Astrocyte of the cerebellum (primary cell): Measurements from ENCODE around the gene EPS8.
"Not testable (repeated sequence)": the region's sequence is repeated elsewhere in the genome, so short reads cannot be mapped to it uniquely, and the experiment has no call there.

ENCODE experiments used
- DNase-seq: peaks from one replicate; pipeline ENCODE4 v3.0.0-alpha.2; 2011; ENCODE audit warnings: low read depth
- H3K4me3 ChIP-seq: 2 replicates; pipeline ENCODE4 v1.5.1; 2011; ENCODE audit warnings: mild to moderate bottlenecking, low read depth, low read length, moderate library complexity
- CTCF ChIP-seq: IDR thresholded peaks from 2 replicates; pipeline ENCODE4 v1.5.1; 2012; ENCODE audit warnings: low read length, low read depth, moderate library complexity, mild to moderate bottlenecking; ENCODE audit errors: missing control alignments
- in situ Hi-C: cut with HindIII; loops from 2 replicates; pipeline ENCODE4 v1.10.0; 2017; ENCODE audit warnings: low sequenced_read_pairs

The EPS8 gene

GRCh38 chr12:15769586-15769985 lies 19.6 kb downstream of the EPS8 start:
- H3K4me3 ChIP-seq: no peak overlapping the region
- in situ Hi-C loops: no loop called here
- DNase-seq: no peak
- no peak for TF ChIP-seq CTCF

DNA sequence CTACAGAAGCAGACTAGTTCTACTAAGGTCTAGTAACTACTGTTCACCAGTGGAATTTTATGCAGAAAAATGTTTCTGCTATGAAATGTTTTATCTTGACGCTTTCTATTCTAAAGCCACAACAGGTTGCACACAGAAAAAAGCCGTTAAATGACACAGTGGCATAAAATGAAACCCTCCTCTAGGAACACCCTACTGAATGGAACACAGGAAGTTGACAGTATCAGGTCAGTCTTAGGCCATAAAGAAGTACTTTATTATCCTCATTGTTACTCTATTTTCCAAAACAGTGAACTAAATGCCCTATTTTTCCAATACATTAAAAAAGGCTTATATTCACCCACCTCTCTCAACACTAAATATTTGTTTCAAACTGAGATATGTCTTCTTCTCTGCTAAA lies 21.9 kb downstream of the EPS8 start:
- no peak overlapping the region for H3K4me3 ChIP-seq
- TF ChIP-seq CTCF: no peak
- DNase-seq: no peak
- in situ Hi-C loops: no loop called here

DNA sequence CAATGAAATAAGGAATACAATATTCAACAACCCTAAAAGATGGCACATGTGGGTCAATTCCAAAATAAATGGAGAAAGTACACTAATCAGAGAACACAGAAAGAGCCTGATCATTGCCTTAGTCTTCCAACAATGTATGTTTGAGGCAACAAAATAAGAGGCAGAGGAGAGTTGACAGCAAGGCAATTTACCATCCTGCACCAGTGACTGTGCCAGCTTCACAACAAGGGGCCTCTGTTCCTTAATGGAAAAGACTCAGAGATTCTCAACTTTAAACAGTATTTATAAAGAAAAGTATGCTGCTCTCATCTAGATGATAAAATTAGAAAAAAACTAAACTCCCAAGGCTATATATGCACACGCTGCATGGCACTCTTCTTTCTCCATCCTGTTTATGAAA lies 25.9 kb downstream of the EPS8 start:
- TF ChIP-seq CTCF: no peak
- no peak for DNase-seq
- H3K4me3 ChIP-seq: no peak overlapping the region
- in situ Hi-C loops: no loop called here

DNA sequence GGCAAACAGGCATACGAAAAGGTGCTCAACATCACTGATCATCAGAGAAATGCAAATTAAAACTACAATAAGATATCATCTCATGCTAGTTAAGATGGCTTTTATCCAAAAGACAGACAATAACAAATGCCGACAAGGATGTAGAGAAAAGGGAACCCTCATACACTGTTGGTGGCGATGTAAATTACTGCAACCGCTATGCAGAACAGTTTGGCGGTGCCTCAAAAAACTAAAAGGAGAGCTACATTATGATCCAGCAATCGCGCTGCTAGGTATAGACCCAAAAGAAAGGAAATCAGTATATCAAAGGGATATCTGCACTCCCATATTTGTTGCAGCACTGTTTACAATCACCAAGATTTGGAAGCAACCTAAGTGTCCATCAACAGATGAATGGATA lies 27.0 kb downstream of the EPS8 start:
- in situ Hi-C loops, DNase-seq, H3K4me3 ChIP-seq: not testable (repeated sequence)

DNA sequence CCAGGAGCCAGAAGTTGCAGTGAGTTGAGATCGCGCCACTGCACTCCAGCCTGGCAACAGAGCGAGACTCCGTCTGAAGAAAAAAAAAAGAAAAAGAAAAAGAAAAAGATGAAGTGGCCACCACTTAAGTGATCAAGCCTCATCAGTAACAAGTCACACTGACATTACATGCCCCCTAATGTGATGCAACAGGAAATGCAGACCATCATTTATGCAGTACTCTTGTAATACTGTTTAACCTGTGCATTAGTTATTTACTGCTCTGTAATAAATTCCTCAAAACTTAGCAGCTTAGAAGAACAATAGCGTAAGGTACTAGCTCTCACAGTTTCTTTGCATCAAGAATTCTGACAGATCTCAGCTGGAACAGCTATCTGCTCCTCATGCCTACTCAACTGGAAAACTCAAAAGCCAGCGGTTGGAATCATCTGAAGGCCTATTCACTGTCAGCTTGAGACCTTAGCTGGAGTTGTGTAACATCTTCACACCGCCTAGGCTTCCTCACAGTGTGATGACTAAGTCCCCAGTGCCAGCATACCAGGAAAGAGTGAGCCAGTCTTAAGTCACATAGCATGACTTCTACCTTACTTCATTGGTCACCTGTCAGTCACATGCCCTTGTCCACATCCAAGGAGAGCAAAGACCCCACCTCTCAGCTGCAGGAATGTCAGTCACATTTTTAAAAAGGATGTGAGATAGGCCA lies 31.5 kb downstream of the EPS8 start:
- no peak overlapping the region for H3K4me3 ChIP-seq
- in situ Hi-C loops: no loop called here
- no peak for DNase-seq
- no peak for TF ChIP-seq CTCF

DNA sequence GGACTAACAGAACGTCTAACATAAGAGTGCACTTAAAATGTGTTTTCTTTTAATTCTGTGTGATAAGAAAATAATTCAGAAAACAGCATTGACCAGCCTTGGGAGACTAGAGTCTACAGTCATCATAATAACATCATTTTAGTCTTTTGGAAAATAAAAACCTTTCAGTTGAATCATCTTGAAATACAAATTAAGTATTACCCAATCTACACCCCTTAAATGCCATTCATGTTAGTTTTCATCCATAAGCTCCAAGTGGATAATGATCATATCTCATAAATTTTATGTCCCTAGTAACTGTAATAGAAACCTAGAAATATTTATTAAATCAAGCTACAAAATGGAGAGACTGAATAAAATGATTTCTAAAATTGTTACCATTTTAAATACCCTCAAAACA lies 32.4 kb downstream of the EPS8 start:
- TF ChIP-seq CTCF: no peak
- no peak for DNase-seq
- in situ Hi-C loops: no loop called here
- no peak overlapping the region for H3K4me3 ChIP-seq

GRCh38 chr12:15754233-15754632 lies 35.0 kb downstream of the EPS8 start:
- no peak overlapping the region for H3K4me3 ChIP-seq
- DNase-seq: no peak
- in situ Hi-C loops: no loop called here
- no peak for TF ChIP-seq CTCF
